Kidney glomerular epithelial cell (primary cell): ENCODE results near the gene PPM1L.

ENCODE experiments used
- DNase-seq: peaks from one replicate; lab custom pipeline; 2025; lab: John Stamatoyannopoulos, UW

The PPM1L gene

DNA sequence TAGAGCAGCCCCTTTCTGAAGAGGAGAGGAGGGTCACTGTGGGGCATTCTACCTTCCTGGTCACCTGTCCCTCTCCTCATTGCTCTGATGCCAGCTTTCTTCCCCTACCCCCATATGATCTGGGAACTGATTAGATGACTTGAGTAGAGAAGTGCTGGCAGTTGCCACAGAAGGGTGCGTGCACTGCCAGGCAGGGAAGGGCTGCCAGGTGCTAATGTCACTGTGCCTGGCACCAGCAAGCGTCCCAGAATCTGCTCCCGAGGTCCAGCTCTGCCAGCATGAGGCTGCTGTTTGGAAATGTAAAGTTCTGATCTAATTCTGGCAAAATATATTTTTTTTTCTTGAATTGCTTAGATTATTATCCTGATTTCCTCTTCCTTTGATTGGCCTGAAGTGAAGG lies 52.8 kb downstream of the PPM1L start:
- no peak for DNase-seq

DNA sequence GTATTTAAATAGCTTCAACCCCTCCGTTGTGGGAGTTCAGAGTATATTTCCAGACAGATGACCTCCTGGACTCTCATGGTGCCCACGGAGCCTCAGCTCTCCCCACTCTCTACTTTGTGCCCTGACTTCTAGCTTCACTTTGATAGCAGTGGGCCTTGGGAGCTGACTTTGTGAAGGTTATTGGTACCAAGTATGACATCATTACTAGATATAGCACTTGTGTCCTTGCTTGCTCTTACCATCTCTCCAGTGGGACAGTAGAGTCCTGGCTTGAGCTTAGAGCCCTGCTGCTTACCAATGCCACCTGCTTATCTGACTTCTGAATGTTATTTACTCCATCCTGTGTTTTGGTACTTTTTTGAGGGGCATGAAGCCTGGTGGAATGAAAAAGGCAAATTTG lies 53.4 kb downstream of the PPM1L start:
- no peak for DNase-seq

DNA sequence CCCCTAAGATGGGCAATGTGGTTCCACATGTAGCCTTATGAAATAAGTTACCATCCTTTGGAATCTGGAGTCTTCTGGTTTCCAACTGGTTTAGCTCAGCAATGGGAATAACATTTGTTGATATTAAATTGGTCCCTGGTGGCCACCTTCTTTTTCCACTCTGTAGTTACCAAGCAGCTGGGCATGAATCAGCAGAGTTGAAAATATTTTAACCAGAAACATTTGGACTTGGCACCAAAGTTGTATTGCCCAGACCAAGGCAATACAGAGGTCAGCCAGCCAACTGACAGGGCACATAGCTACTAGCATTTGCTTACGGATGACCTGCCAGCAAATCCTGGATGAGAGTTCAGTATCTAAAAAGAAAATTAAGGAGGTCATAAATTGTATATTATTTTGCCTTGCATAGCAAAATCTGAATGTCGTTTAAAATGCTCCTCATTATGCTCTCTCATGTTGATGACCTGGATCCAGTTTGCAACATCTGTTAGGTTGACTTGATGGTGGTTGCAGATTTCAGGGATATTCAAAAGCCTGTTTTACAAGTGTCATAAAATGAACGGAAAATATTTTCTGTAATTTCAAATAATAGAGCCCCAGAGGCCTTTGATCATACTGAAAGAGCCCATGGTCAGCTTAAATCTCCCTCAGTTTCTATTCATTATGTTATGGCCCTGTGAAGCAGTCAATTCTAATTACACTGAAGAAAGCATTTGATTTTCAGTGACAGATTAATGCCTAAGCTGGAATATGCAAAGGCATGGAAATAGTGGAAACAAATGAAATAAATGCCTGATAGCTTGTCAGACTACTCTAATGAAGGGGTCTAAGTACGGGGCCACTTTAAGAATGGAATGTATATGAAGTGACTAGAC lies 54.6 kb downstream of the PPM1L start:
- no peak for DNase-seq

DNA sequence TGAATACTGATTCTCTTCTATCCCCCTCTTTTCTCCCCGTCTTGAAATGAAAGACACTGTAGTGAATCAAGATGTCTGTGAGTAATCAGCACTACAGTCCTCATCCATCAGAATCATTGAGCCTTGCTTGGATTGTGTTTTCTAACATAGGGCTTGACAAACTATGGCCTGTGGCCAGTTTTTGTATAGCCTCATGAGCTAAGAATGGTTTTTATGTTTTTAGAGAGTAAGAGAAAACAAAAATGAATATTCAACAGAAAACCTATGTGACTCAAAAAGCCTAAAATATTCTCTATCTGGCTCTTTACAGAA lies 55.2 kb downstream of the PPM1L start:
- no peak for DNase-seq

DNA sequence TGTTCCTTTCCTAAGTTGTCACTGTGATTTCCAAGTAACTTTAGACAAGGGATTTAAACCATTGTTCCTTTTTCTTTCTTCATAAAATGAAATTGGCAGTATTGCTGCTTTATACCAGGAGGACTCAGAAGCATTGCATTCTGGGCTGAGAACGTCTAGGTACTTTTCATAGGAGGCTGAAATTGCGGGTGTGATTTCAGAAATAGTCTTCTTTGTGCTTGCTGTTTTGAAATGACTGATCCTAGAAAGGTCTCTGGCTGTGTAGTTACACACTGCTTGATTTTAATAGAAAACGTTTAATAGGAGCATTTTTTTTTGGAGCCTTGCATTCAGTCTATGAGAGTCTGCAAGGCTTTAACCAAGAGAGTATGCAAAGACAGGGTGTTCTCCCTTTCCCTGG lies 56.3 kb downstream of the PPM1L start:
- DNase-seq = no peak

DNA sequence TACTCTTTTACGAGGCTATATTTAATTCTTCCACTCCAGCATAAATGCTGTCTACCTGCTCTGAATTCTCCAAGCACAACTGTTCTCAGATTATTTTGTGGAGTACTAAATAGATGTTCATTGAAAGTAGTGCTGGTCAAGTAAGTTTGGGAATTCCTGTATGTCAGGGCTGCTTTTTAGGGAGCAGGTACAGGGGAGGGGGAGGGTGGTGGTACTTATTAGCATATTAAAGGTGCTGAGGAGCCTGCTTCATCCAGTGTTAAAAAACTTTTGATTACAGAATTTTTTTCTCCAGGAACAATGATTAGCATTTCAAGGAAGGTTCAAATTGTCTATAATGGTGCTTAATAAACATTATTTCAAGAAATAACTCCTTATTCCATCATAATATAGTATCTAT lies 59.2 kb downstream of the PPM1L start:
- DNase-seq = no peak

DNA sequence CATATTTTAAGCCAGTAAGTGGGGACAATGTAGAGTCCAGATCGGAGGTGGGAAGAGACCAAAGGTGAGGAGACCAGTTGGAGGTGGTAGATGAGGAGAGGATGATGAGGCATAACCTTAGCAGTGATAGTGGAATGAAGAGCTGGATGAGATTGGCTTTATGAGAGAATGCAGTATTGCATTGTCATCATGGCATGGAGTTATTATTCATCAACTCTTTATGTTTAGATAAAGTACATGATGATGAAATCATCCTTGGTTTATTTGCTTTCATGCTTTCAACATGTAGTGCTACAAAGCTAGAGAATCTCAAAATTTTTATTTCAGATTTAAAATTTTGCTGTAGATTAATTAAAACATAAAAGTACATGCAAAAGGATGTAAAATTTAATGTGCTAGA lies 64.0 kb downstream of the PPM1L start:
- DNase-seq = no peak

DNA sequence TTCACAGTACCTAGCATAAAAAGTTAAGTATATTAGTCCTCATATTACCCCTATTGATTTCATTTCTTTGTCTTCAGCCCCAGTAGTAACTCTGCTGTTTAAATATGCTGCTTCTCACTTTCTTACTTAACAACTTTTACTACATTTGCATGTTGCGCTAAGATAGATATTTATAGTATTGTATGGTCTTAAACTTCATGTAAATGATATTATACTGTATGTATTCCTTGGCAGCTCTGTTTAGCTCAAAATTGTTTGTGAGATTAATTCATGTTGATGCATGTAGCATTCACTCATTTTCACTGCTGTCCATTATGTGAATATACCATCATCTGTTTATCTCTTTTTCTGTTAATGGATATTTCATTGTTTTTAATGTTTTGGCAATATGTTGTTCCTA lies 64.4 kb downstream of the PPM1L start:
- DNase-seq = no peak

DNA sequence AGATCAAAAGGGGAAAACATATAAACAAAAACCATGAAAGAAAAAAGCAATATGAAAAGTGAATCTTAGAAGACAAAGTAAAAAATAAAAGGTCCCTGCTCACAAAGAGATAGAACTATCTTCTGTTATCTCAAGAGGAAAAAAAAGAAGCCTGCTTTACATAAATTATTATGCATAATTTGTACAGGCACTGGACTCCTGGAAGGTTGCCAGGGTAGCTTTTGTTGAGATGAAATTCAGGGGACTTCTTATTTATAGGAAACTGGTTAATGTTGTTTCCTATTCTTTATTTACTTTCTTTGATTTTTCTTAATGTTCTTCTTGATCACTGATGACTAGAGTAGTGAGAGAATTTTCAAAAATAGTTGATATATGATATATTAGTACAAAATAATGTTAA lies 66.9 kb downstream of the PPM1L start:
- DNase-seq = no peak

DNA sequence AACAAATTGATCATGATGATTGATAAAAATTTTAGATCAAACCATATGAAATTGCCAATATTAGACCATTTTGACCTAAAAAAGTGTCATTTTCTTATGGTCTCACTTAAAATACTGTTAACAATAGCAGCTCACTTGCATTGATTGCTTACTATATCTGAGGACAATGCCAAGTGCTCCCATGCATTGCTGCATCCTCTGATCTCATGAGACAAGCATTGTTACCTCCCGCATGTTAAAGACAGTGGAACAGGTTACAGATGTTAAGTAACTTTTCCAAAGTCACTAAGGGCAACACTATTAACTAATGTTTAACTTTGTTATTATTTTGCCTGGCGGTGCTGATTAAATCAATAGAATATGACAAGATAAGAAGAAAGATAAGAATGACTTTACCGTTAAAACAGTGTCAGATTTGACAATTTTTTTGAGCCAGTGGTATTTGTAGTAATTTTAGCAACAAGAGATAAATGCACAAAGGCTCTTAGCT lies 69.3 kb downstream of the PPM1L start:
- DNase-seq = no peak

DNA sequence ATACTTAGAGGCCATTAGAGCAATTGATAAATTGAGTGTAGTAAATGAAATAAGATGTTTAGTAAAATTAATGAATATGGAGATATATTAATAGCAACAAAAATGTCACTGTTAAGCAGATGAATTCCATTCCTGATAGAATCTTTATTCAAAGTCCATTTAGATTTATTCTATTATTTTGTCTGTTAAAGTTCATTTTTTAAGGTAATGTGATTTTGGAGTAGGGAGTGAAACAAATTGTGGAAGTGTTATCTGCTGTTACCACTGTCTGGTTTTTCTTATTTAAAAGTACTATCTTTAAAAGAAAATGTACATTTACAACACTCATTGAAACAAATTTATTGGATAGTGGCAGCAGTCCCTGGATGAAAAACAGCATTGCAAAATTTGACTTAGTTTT lies 70.4 kb downstream of the PPM1L start:
- DNase-seq = no peak

DNA sequence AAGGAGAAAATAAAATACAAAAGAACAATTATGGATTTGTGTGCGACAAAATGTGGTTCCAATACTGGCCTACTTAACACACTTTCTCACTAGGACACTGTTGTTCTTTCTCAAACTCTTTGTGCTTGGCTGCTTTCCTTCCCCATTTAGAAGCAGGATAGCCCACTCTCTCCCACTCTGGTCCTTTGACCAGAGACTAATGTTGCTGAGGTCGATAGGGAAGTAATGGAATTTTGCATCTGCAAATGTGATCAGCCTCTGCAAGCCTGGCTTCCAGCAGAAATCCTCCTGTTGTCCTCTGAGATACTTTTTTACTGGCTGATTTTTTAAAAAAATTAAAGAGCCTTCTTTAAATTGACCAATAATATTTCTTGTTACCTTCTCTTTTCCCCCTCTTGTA lies 71.0 kb downstream of the PPM1L start:
- DNase-seq = no peak

DNA sequence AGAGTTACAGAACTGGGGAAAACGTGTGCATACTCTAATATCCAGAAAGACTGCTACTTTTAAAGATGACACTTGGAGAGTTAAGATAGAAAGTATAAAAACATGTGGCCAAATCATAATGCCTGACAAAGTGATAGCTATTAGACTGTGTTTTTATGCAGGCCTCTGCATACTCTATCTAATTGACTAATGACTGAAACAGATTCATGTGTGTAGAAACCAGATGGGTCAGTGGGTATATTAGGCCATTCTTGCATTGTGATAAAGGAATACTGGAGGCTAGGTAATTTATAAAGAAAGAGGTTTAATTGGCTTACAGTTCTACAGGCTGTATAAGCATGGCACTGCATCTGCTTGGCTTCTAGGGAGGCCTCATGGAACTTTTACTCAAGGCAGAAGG lies 71.5 kb downstream of the PPM1L start:
- DNase-seq = no peak

DNA sequence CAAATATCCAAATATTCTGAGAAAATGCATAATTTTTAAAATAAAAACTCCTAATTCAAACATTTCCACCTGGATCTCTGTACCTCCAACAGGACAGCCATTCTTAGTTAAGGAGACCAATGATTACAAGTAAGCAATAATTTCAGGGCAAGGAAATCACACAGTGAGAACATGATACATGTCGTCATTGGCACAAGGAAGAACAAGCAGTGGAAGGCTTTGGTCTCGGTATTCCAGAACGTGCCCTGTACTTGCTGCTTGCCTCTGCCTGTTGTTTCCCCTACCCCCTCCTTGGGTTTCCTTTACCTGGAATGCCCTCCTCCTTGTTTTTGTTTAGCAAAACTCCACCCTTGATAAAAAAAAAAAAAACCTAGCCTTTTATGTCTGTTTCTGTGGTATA lies 72.8 kb downstream of the PPM1L start:
- no peak for DNase-seq

DNA sequence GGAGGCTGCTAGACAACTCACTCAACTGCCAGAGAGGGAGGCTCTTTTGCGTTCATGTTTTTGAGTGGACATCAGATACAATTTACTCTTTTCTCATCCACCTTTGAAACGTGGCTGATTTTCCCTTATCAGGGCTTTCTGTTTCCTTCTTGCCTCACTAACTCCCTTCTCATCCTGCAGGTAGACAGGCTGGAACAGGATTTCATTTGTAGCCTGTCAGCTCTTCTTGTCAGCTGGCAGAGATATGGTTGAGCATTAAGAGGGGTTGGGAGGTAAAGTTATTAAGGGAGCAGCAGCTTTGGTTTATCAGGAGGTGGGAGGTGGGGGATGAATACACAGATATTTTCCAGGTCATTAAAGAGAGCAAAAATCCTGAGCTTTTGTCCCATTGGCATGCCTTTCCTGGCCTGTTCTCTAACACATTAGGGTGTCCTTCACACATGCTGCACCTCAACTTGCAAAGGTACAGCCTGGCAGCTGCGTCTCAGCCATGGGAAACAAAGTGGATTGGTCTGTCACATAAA lies 73.5 kb downstream of the PPM1L start:
- DNase-seq = no peak

DNA sequence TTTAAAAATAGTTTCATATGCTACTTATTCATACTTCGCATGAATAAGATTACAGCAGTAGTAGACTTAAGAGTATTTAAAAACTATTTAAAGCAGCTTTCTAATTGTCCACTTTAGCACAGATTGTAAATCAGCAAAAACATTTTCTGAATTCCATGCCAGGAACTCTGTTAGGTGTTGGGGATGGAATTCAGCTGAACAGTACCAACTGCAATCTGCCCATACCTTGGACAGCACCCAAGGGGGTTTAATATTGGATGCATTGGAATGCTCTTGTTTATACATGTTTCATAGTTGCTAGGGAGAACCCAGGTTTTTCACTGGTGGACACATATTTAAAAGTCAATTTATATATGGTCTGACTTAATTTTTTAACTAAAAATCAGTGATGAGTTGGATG lies 74.8 kb downstream of the PPM1L start:
- no peak for DNase-seq

DNA sequence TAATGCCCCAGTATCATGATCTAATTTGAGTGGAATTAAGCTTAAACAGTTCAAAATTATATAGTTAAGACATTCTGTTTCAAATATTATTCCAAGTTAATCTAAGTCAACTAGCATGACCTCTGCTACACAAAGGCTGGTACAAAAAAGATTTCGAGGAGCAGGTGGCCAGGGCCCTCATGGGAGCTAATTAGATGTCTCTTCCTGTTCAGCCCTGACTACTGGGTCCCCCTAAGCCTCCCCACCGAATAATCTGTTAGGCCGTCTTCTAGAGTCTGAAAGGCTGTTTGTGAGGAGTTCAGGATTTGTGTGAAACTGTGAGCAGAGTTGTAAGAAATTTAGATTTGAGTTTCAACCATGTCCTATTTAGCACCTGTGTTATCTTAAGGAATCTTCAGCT lies 75.4 kb downstream of the PPM1L start:
- no peak for DNase-seq

DNA sequence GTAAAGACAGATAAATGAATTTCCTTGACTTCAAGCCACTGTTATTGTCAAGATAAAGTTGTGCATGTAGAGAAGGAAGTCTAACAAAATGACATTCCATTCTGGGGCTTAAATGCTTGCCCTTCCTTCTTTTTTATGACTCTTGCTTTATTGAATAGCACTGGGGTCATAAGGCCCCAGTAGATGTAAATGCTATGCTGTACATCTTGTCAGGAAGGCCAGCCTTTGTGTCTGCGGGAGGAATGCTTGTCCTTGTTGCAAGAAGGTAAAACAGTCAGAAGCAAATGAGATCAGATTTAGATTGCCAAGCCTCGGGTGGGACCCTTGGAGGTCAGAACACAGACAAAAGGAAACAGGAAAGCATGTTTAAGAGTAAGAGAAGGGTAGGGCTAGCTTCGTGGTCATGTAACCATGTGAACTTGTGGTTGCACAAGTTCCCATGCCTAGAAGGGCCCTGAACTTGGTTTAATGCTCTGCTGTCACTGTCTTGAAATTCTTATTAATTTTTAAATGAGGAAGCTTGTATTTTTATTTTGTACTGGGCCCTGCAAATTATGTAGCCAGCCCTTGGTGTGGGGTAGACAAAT lies 81.5 kb downstream of the PPM1L start:
- DNase-seq = no peak

DNA sequence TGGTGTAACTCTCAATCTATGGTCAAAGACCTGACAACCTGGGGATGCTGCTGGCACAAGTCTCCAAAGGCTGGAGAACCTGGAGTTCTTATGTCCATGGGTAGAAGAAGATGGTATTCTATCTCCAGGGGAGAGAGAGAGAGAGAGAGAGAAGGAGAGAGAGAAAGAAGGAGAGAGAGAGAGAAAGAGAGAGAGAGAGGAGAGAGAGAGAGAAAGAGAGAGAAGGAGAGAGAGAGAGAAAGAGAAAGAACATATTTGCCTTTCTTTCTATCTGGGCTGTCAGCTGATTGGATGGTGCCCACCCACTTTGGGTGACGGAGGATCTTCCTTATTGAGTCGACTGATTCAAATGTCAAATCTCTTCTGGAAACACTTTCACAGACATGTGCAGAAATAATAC lies 84.6 kb downstream of the PPM1L start:
- no peak for DNase-seq

DNA sequence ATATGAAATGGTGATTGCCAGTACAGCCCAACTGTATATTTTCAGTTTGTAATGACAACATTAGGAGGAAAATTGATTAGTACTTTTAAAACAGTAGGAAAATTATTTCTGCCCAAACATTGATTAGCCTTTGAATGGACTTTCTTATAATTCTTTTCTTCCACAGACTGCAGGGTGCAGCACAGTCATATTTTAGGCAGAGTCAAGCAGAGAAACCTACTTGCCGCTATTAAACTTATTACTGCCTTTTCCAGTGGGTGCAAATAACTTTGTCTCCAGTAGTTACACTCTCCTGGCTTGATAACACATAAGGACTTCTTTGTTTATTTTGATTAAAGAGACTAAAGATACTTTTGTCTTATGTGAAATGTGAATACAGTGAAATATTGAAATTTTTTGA lies 85.4 kb downstream of the PPM1L start:
- DNase-seq = no peak

DNA sequence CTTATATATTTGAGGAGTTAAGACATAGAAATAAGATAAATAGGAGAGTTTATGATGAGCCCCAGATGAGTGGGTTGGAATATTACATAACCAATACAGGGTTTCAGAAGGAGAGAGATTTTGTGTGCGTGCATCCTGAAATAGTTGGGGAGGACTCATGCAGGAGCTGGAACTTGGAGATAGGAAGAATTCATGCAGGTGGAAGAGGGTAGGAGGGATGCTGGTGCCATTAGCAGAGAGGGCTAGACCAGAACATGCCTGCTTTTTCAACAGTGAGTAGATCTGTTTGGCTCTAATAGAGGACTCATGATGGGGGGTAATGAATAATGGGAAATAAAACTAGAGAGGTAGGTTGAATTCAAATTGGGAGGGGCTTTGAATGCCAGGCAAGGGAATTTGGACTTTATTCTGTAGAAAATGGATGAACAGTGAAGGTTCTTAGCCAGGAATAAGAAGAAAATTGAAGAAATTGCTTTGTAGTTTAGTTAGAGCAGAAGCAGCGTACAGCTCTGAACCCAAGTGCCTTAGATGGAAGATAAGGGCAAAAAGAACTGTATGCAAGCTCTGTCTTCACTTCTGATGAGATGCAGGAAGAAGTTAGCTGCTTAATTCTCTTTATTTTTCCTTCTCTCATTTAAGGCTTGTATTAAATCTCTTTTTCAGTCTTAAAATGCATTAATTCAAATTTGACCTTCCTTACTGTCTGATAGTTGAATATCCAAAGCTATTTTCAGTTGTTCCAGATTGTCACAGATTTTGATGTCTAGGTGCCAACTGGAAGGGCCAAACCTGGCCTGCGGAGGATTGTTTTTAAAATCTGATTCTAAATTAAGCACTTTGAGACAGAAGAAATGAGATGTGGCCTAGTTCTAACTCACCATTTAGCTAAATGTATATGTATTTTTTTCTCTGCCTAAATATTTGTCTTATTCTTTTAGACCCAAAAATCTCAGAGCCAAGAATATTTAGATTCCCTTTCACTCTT lies 86.3 kb downstream of the PPM1L start:
- DNase-seq = no peak

DNA sequence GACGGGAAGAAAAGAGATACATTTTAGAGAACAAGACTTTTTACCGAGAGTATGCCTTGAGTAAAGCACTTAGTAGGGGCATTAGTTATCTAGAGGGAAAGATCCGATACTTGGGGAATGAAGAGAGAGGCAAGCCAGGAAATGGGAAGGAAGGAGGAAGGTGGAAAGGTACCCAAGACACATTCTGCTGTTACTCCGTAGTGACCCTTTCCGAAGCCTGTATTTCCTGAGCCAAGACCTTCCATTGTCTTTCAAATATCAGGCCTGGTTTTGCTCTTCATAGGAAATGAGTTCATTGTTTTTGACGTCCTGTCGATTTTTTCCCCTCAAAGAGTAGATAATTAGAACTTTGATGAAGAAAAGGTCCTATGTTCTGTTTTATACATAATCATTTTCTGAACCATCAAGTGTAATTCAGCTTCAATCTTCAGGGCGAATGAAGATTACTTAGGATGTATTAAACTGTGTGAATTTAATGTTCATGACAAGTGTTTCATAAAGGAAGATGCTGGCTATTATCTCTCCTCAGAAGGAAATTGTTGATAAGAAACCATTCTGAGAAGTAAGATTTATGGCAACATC lies 95.7 kb downstream of the PPM1L start:
- DNase-seq = no peak
